Mammary epithelial cell (primary cell): ENCODE data around the gene GRPEL2.

Experiments used
- EZH2 ChIP-seq: IDR thresholded peaks from 2 replicates; pipeline ENCODE4 v1.6.1; 2012; ENCODE audit warnings: low read length, inconsistent platforms, borderline replicate concordance
- TF ChIP-seq, protein P1 (sequence below), 2 donors: IDR thresholded peaks in 1 of 2; conservative IDR thresholded peaks in 1 of 2; 2 replicates each; pipeline ENCODE4 v1.5.1; 2011 to 2012; ENCODE audit warnings: inconsistent platforms in 2 of 2, low read length in 2 of 2, mild to moderate bottlenecking in 2 of 2, control low read depth in 1 of 2, low read depth in 1 of 2; ENCODE audit not compliant: insufficient read depth in 1 of 2; ENCODE audit errors: extremely low read depth in 1 of 2

DNA sequence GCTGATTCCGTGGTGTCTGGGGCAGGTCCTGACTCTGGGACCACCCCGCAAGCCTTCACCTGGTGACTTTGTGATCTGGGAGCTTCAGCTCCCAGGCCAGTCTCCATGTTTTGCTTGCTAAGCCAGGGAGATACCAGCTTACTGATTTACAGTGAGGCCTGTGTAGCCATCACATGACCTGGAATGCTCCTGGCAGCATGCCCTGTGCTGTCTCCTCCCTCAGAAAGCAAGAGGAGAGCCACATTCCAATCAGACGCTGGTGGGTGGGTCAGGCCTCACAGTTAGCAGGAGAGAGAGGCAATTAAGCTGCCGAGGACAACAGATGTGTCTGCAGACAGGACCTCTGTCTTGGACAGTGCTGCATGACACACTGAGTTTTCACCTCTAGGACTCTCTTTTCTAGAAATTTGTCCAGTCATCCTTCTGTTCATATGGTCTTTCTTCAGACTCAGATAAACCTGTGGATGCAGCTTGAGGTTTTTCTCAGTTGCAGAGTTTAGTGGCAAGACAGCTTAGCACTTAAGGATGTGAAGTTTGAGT lies 24.4 kb upstream of the GRPEL2 start:
- TF ChIP-seq, protein P1, sequence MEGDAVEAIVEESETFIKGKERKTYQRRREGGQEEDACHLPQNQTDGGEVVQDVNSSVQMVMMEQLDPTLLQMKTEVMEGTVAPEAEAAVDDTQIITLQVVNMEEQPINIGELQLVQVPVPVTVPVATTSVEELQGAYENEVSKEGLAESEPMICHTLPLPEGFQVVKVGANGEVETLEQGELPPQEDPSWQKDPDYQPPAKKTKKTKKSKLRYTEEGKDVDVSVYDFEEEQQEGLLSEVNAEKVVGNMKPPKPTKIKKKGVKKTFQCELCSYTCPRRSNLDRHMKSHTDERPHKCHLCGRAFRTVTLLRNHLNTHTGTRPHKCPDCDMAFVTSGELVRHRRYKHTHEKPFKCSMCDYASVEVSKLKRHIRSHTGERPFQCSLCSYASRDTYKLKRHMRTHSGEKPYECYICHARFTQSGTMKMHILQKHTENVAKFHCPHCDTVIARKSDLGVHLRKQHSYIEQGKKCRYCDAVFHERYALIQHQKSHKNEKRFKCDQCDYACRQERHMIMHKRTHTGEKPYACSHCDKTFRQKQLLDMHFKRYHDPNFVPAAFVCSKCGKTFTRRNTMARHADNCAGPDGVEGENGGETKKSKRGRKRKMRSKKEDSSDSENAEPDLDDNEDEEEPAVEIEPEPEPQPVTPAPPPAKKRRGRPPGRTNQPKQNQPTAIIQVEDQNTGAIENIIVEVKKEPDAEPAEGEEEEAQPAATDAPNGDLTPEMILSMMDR (conservative IDR thresholded peaks at IDR 0.05 in 1 of 2, IDR thresholded peaks at IDR 0.05 in 1 of 2; ENCODE audit: extremely low read depth in 1 of 2, insufficient read depth in 1 of 2, low read depth in 1 of 2, low read length in 2 of 2), result no peak
- TF ChIP-seq EZH2, result no peak
